Fibroblast of the aortic adventitia (primary cell): Measurements from ENCODE around the gene ZNF425. TPM values are rescaled to one million over a fixed set of nuclear protein-coding genes. Genes with fewer than 3 reads are reported as not detected.
"Not testable (repeated sequence)": the region's sequence is repeated elsewhere in the genome, so short reads cannot be mapped to it uniquely, and the experiment has no call there.

ENCODE experiments used
- DNase-seq: peaks from one replicate; pipeline ENCODE4 v3.0.0-alpha.2; 2010; ENCODE audit warnings: low read depth
- H3K4me3 ChIP-seq: 2 replicates; pipeline ENCODE4 v1.5.1; 2011; ENCODE audit warnings: low read depth, mild to moderate bottlenecking, control low read depth, low read length, moderate library complexity
- total RNA-seq: library from RNA; depleted of rRNA; stranded (reverse); fragments of >200 nt; gene quantifications from 2 replicates; pipeline ENCODE4 v1.2.3, GENCODE V29; 2012; ENCODE audit warnings: low replicate concordance
- TF ChIP-seq, protein P1 (sequence below): IDR thresholded peaks from 2 replicates; pipeline ENCODE4 v1.5.1; 2011; ENCODE audit warnings: mild to moderate bottlenecking, low read length, control low read depth, inconsistent platforms; ENCODE audit not compliant: insufficient read depth

Gene ZNF425
- total RNA-seq, 1 donor, result 4.3 TPM

DNA sequence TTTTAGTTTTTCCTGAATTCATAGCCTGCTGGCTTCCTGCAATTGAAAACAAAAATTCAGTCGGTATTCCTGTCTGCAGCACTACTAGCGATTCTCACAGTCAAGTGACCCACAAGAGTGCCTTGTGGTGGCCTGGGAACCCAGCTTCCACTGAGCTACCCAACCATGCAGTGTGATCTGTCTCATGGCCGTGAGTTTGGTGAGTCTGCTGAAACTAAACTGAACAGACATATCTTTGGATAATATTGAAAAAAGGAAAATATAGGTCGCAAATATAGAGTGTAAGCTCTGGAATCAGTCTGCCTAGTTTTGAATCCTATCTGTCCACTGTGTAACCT, 53.7 kb downstream of the ZNF425 start:
- TF ChIP-seq, protein P1, sequence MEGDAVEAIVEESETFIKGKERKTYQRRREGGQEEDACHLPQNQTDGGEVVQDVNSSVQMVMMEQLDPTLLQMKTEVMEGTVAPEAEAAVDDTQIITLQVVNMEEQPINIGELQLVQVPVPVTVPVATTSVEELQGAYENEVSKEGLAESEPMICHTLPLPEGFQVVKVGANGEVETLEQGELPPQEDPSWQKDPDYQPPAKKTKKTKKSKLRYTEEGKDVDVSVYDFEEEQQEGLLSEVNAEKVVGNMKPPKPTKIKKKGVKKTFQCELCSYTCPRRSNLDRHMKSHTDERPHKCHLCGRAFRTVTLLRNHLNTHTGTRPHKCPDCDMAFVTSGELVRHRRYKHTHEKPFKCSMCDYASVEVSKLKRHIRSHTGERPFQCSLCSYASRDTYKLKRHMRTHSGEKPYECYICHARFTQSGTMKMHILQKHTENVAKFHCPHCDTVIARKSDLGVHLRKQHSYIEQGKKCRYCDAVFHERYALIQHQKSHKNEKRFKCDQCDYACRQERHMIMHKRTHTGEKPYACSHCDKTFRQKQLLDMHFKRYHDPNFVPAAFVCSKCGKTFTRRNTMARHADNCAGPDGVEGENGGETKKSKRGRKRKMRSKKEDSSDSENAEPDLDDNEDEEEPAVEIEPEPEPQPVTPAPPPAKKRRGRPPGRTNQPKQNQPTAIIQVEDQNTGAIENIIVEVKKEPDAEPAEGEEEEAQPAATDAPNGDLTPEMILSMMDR, result no peak
- DNase-seq, result no peak
- no peak overlapping the region for H3K4me3 ChIP-seq

DNA sequence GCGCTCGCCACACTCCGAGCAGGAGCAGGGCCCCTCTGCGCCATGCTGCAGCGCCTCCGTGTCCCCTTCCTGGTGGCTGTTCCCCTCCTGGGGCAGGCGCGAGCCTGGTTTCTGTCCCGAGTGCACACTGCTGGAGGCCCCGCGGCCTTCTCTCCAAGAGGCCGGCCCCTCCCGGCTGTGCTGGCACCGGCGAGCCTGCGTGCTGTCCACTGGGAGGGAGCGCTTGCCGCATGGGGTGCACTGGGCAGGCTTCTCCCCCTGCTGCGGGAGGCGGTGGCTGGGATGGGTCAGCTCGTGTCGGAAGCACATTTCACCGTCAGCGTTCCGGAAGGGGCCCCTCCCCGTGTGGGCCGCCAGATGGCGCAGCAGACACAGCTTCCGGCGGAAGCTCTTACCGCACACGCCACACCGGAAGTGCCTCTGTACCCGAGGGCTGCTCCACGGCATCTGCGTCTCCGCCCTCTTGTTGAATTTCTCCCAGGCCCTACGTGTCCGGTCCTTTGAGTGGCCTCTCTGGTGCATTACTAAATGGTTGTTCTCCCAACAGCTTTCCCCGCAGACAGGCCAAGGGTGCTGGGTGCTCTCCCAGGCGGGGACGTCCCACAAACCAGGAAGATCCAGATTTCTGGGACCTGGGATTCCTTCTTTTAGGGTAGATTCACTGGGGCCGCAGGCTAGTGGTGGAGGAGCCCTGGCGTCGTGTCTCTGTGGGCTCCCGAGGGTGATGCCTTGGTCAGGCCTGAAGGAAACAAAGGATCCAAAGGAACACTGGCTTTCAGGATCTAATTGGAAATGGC, 54.3 kb downstream of the ZNF425 start:
- no peak for DNase-seq
- TF ChIP-seq, protein P1, result peak; percentile 13
- no peak overlapping the region for H3K4me3 ChIP-seq

DNA sequence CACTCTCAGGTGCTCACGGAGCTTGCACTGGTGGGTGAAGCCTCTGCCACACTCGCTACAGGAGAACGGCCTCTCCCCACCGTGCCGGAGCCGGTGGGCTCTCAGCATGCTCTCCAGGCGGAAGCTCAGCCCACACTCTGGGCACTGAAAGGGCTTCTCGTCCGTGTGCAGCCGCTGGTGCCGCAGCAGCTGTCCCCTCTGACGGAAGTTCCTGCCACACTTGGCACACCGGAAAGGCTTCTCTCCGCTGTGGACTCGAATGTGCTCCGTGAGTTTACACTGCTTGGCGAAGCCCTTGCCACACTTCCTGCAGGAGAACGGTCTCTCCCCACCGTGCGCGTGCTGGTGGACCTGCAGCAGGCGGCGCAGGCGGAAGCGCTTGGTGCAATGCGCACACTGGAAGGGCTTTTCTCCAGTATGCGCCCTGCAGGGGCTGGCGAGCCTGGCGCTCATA, 54.9 kb downstream of the ZNF425 start:
- TF ChIP-seq, protein P1, result no peak
- no peak overlapping the region for H3K4me3 ChIP-seq
- DNase-seq, result no peak

DNA sequence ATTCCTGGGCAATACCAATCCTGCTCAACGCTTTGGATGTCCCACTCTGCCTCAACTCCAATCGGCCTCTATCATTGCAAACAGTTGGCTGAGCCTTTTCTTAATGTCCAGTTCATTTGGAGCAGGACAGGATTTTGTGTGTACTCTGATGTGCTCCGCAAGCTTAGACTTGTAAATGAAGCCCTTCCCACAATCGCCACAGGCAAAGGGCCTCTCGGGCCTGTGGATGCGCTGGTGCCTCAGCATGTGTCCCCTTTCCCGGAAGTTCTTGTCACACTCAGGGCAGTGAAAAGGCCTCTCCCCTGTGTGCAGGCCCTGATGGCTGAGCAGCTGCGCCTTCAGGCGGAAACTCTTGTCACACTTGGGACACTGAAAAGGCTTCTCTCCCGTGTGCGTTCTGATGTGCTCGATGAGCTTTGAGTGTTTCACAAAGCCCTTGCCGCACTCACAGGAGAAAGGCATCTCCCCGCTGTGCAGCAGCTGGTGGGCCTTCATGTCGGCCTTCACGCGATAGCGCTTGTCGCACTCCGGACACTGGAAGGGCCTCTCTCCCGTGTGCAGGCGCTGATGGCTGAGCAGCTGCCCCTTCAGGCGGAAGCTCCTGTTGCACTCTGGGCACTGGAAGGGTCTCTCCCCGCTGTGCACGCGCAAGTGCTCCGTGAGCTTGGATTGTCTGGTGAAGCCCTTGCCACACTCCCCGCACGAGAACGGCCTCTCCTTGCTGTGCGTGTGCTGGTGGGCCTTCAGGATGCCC, 55.6 kb downstream of the ZNF425 start:
- no peak overlapping the region for H3K4me3 ChIP-seq
- no peak for DNase-seq
- TF ChIP-seq, protein P1, result no peak

DNA sequence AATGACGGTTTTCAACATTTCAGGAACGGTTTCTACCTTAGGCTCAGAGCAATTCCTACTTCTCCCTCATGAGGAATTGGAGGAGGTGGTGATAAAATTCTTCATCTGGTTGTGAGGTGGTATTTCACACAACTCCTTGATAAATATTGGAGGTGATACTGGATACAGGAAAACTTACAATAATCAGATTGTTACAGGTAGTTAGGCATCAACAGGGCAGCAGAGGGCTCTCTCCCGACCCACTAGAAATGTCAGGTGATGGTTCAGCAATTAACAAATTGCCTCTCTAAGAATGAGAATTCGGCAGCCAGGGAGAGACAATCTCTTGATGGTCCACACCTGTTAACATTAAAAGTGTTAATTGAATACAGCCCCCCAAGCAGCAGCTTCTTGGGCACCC, 58.3 kb downstream of the ZNF425 start:
- TF ChIP-seq, protein P1, result no peak
- DNase-seq, result no peak
- H3K4me3 ChIP-seq, result no peak overlapping the region

DNA sequence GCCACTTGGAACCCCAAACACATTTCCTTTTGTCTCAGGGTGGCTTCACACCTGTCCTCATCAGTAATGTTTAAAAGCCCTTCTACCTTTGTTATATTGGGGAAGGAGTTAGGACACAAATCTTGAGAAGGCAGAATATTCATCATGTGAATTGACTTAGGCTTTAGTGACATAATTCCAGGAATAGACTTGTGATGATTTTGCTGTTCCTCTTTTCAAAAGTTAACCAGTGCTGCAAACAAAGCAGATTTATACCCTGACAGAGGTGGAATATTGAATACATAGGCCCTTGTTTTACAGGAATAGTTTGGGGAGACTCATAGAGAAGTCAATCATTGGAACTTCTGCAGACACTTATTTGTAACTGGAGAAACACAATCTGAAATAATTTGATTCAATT, 62.6 kb downstream of the ZNF425 start:
- no peak for DNase-seq
- no peak overlapping the region for H3K4me3 ChIP-seq
- TF ChIP-seq, protein P1, result no peak

DNA sequence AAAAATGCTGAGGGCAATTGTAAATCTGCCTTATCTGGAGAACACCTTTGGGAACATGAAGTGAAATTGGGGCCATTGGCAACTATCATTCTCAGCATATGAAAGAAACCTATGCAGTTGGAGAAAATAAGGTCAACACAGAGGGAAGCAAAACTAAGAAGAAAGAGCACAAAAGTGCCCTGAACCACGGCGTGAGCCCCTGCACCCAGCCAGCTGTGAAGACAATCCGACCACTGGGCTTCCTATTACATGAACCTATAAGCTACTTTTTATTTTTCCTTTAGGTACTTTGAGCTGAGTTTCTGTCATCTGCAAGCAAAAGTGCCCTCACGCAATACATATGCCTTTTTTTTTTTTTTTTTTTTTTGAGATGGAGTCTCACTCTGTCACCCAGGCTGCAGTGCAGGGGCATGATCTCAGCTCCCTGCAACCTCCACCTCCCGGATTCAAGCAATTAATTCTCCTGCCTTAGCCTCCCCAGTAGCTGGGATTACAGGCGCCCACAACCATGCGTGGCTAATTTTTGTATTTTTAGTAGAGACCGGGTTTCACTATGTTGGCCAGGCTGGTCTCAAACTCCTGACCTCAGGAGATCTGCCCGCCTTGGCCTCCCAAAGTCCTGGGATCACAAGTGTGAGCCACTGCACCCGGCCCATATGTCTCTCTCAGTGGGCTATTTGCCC, 63.8 kb downstream of the ZNF425 start:
- not testable (repeated sequence) for DNase-seq, H3K4me3 ChIP-seq
